VCaP (cell line): ENCODE measurements around the gene RNF10.
"Not testable (repeated sequence)": the region's sequence is repeated elsewhere in the genome, so short reads cannot be mapped to it uniquely, and the experiment has no call there.

Experiments
- H3K27ac ChIP-seq: fragments of 450-650 bp; 2 replicates; pipeline ENCODE4 v1.5.1; 2017
- CTCF ChIP-seq: fragments of 450-650 bp; conservative IDR thresholded peaks from 2 replicates; pipeline ENCODE4 v1.5.1; 2017; ENCODE audit warnings: mild to moderate bottlenecking, moderate library complexity

The RNF10 gene

GRCh38 chr12:120534203-120534702 lies at the start of gene RNF10:
Gene RNF10 (plus strand): TSS chr12:120534356. CDS start chr12:120534812, 456 bp downstream.
- no peak for TF ChIP-seq CTCF
- peak within 1 kb of the TSS; percentile 98 for H3K27ac ChIP-seq

- no peak for TF ChIP-seq CTCF
- H3K27ac ChIP-seq, result no peak overlapping the region
Measured at GRCh38 chr12:120485961-120486881, 47.9 kb upstream of the RNF10 start.

- not testable (repeated sequence) for H3K27ac ChIP-seq
Measured at GRCh38 chr12:120487552-120487951, 46.6 kb upstream of the RNF10 start.

DNA sequence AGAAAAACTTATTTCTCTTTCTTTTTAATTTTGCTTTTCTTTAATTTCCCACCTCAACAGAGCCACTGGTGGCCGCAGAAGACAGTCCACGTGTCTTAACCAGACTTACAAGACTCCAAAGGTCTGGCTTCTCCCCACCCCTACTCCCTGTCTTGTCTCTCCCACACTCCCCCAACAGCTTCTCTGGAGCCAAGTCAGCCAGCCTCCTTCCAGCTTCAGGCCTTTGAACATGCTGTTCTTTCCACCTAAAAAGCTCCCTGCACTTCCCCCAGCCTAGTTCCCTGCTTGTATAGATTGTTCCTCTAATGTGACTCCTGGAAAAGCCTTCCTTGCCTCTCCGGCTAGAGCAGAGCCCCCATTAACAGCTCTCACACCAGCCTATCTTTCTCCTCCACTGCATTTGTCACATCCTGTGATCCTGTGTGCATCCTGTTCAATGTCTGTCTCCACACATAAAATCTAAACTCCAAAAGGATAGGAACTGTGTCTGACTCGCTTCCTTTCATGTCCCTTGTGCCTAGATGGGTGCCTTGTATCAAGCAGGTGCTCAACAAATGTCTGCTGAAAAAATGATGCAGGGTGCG lies 46.0 kb upstream of the RNF10 start:
- H3K27ac ChIP-seq, result no peak overlapping the region
- TF ChIP-seq CTCF, result no peak

GRCh38 chr12:120489018-120489417 lies 45.1 kb upstream of the RNF10 start:
- TF ChIP-seq CTCF, result no peak
- no peak overlapping the region for H3K27ac ChIP-seq

DNA sequence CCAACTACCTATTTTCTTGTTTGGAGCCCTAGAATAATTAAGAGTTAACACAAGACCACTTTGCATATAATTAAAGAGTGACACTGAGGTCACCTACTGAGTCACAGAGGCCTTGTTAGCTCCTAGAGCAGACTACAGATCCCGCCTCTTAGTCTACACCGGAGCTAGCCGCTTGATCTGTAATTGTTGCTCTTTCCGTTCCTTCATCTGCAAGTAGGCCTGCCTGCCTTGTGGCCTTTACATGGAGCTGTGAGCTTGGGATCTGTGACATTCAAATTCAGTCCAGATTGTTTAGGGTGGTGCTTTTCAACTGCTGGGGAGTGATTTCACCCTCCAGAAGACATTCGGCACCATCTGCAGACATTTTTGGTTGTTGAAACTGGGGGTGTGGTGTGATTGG lies 43.8 kb upstream of the RNF10 start:
- TF ChIP-seq CTCF, result no peak
- no peak overlapping the region for H3K27ac ChIP-seq

- TF ChIP-seq CTCF, result no peak
Measured at GRCh38 chr12:120490833-120491512, 43.2 kb upstream of the RNF10 start.

More at GRCh38 chr12:120490833-120491512, 43.2 kb upstream of the RNF10 start:
- H3K27ac ChIP-seq, result no peak overlapping the region
